GM23338 (cell line): ENCODE data around the gene ARHGEF11. TPM values are rescaled to one million over a fixed set of nuclear protein-coding genes. Genes with fewer than 3 reads are reported as not detected.

Source experiments
- ATAC-seq: fragments of 200-7000 bp; cut with Tn5 transposase; 3 replicates; pipeline ENCODE4 v1.9.1; 2020
- DNase-seq: peaks from one replicate; pipeline ENCODE4 v3.0.0-alpha.2; 2015; ENCODE audit warnings: low spot score
- H2AFZ ChIP-seq: fragments of 200-600 bp; sonication (generic); 2 replicates; pipeline ENCODE4 v1.8.0; 2016; ENCODE audit warnings: antibody characterized with exemption, mild to moderate bottlenecking, moderate library complexity
- H3F3A ChIP-seq: fragments of 200-600 bp; sonication (generic); replicated peaks from 2 replicates; pipeline ENCODE4 v1.8.0; 2017; ENCODE audit warnings: antibody characterized with exemption, mixed run types, low read depth
- H3K27ac ChIP-seq: fragments of 200-600 bp; sonication (generic); 2 replicates; pipeline ENCODE4 v1.6.1; 2016; ENCODE audit warnings: low read depth
- H3K27me3 ChIP-seq: fragments of 200-600 bp; sonication (generic); 2 replicates; pipeline ENCODE4 v1.8.0; 2016; ENCODE audit warnings: mild to moderate bottlenecking, mixed run types, moderate library complexity; ENCODE audit not compliant: insufficient read depth
- H3K36me3 ChIP-seq: fragments of 200-600 bp; sonication (generic); 2 replicates; pipeline ENCODE4 v1.8.0; 2016; ENCODE audit warnings: mild to moderate bottlenecking; ENCODE audit not compliant: insufficient read depth
- H3K4me1 ChIP-seq: fragments of 200-600 bp; sonication (generic); 2 replicates; pipeline ENCODE4 v1.8.0; 2016; ENCODE audit warnings: mild to moderate bottlenecking, moderate library complexity; ENCODE audit not compliant: insufficient read depth
- H3K4me2 ChIP-seq: fragments of 200-600 bp; sonication (generic); 2 replicates; pipeline ENCODE4 v1.7.1; 2017; ENCODE audit warnings: mixed run types
- H3K4me3 ChIP-seq: fragments of 200-600 bp; sonication (generic); 2 replicates; pipeline ENCODE4 v1.6.1; 2016; ENCODE audit warnings: mixed run types
- H3K79me2 ChIP-seq: fragments of 200-600 bp; sonication (generic); replicated peaks from 2 replicates; pipeline ENCODE4 v1.8.0; 2017; ENCODE audit warnings: mild to moderate bottlenecking; ENCODE audit not compliant: insufficient read depth
- H3K9me2 ChIP-seq: fragments of 200-600 bp; sonication (generic); 2 replicates; pipeline ENCODE4 v1.8.0; 2017; ENCODE audit not compliant: insufficient read depth
- H4K20me1 ChIP-seq: fragments of 200-600 bp; sonication (generic); replicated peaks from 2 replicates; pipeline ENCODE4 v1.8.0; 2017; ENCODE audit warnings: mild to moderate bottlenecking; ENCODE audit not compliant: insufficient read depth
- H3K27ac Mint-ChIP-seq: 2 replicates; pipeline ENCODE4 v1.8.0; 2020; ENCODE audit warnings: inconsistent platforms, mild to moderate bottlenecking, moderate library complexity, mixed read lengths
- H3K27me3 Mint-ChIP-seq: 3 replicates; pipeline ENCODE4 v1.8.0; 2022; ENCODE audit warnings: low read depth, mild to moderate bottlenecking, moderate library complexity, mixed read lengths, inconsistent platforms; ENCODE audit not compliant: insufficient read depth, poor library complexity
- H3K36me3 Mint-ChIP-seq: 3 replicates; pipeline ENCODE4 v1.8.0; 2021; ENCODE audit warnings: low read depth, mild to moderate bottlenecking, inconsistent platforms, moderate library complexity, mixed read lengths
- H3K4me1 Mint-ChIP-seq: 3 replicates; pipeline ENCODE4 v1.8.0; 2020; ENCODE audit warnings: mild to moderate bottlenecking, inconsistent platforms, mixed read lengths
- H3K4me3 Mint-ChIP-seq: 3 replicates; pipeline ENCODE4 v1.8.0; 2021; ENCODE audit warnings: moderate library complexity, mild to moderate bottlenecking, inconsistent platforms, mixed read lengths
- H3K9me3 Mint-ChIP-seq: 3 replicates; pipeline ENCODE4 v1.8.0; 2020; ENCODE audit warnings: moderate library complexity, mild to moderate bottlenecking, inconsistent platforms, mixed read lengths
- CREB1 ChIP-seq: fragments of 250-450 bp; sonication (Bioruptor Pico); IDR thresholded peaks from 2 replicates; pipeline ENCODE4 v1.5.0; 2020; ENCODE audit warnings: low read depth, mild to moderate bottlenecking, moderate library complexity
- CTCF ChIP-seq, 2 experiments: fragments of 200-600 bp in 1 of 2; sonication (generic) in 1 of 2; conservative IDR thresholded peaks; 2 replicates each; pipeline versions ENCODE4 v1.5.1 to v1.6.1; 2016 to 2017; ENCODE audit warnings: antibody characterized with exemption in 2 of 2, low read depth in 2 of 2, mild to moderate bottlenecking in 2 of 2, moderate library complexity in 1 of 2
- ETS1 ChIP-seq: IDR thresholded peaks from 2 replicates; pipeline ENCODE4 v1.6.1; 2016; ENCODE audit warnings: antibody characterized with exemption
- EZH2 ChIP-seq: fragments of 200-600 bp; sonication (generic); IDR thresholded peaks from one replicate; pipeline ENCODE4 v1.8.0; 2017; ENCODE audit warnings: antibody characterized with exemption, mild to moderate bottlenecking, low read depth; ENCODE audit not compliant: unreplicated experiment
- EZH2phosphoT487 ChIP-seq: fragments of 200-600 bp; sonication (generic); IDR thresholded peaks from one replicate; pipeline ENCODE4 v1.8.1; 2018; ENCODE audit warnings: antibody characterized with exemption; ENCODE audit not compliant: unreplicated experiment
- JUNB ChIP-seq: IDR thresholded peaks from one replicate; pipeline ENCODE4 v1.6.1; 2016; ENCODE audit warnings: antibody characterized with exemption; ENCODE audit not compliant: unreplicated experiment
- NANOG ChIP-seq: IDR thresholded peaks from 2 replicates; pipeline ENCODE4 v1.6.1; 2016; ENCODE audit warnings: antibody characterized with exemption, borderline replicate concordance
- POLR2AphosphoS5 ChIP-seq: IDR thresholded peaks from 2 replicates; pipeline ENCODE4 v1.6.1; 2016; ENCODE audit warnings: antibody characterized with exemption, low read depth
- STAT1 ChIP-seq: IDR thresholded peaks from one replicate; pipeline ENCODE4 v1.6.1; 2016; ENCODE audit warnings: antibody characterized with exemption; ENCODE audit not compliant: unreplicated experiment
- ZNF114 ChIP-seq: fragments of 250-450 bp; sonication (Bioruptor Pico); IDR thresholded peaks from 2 replicates; pipeline ENCODE4 v1.5.0; 2020; ENCODE audit warnings: mild to moderate bottlenecking, moderate library complexity
- ZNF331 ChIP-seq: fragments of 250-450 bp; sonication (Bioruptor Pico); IDR thresholded peaks from 2 replicates; pipeline ENCODE4 v1.5.0; 2020; ENCODE audit warnings: low read depth, mild to moderate bottlenecking, moderate library complexity
- polyA plus RNA-seq: library from polyadenylated mRNA; unstranded; fragments of >200 nt; fragmentation: Nextera tagmentation; extraction: Ambion mirVana; gene quantifications from 2 replicates; pipeline ENCODE4 v1.2.1, GENCODE V29; 2016
- total RNA-seq: library from RNA; depleted of rRNA; stranded (reverse); fragments of >200 nt; shearing (Covaris generic); gene quantifications from 2 replicates; pipeline ENCODE4 v1.2.3, GENCODE V29; 2014
- TF ChIP-seq, protein P1 (sequence below): fragments of 250-450 bp; sonication (Bioruptor Pico); IDR thresholded peaks from 2 replicates; pipeline ENCODE4 v1.5.0; 2020; ENCODE audit warnings: mild to moderate bottlenecking, moderate library complexity
- TF ChIP-seq, protein P2 (sequence below): IDR thresholded peaks from one replicate; pipeline ENCODE4 v1.6.1; 2018; ENCODE audit warnings: antibody characterized with exemption; ENCODE audit not compliant: unreplicated experiment

The ARHGEF11 gene
- total and polyA plus RNA-seq, 2 experiments from 2014 or later: 12.3 to 33.7 TPM

GRCh38 chr1:156908541-156908940 lies 137.0 kb downstream of the ARHGEF11 start:
- DNase-seq (no peak), ATAC-seq (no peak)
- H4K20me1 ChIP-seq: no peaks in the 10 kb centered on the region; the same call in 1 of the 2 replicates
- H3F3A ChIP-seq: no peaks in the 10 kb centered on the region; the same call in 1 of the 2 replicates
- Mint-ChIP-seq H3K4me3 (no peak overlapping the region), H3K27me3 (peaks cover 25% of the 10 kb centered on the region), H3K27ac (no peak overlapping the region), H3K36me3 (no peaks in the 10 kb centered on the region), H3K4me1 (peaks cover 12% of the 10 kb centered on the region; the same call in 2 of the 3 replicates), H3K9me3 (no peaks in the 10 kb centered on the region)
- H3K4me1 ChIP-seq: peaks cover 6% of the 10 kb centered on the region
- no peak overlapping the region for H3K4me3 ChIP-seq
- H3K36me3 ChIP-seq: no peaks in the 10 kb centered on the region
- H2AFZ ChIP-seq: no peak overlapping the region
- TF ChIP-seq NANOG (no peak), EZH2 (no peak), CTCF (conservative IDR thresholded peaks at IDR 0.05; ENCODE audit: low read depth in 2 of 2) (no peak), ZNF114 (CRISPR knock-in tag) (no peak), ZNF331 (CRISPR knock-in tag) (no peak), STAT1 (no peak), POLR2AphosphoS5 (no peak), ETS1 (no peak), JUNB (no peak), CREB1 (CRISPR knock-in tag) (no peak), EZH2phosphoT487 (no peak)
- TF ChIP-seq, protein P1, sequence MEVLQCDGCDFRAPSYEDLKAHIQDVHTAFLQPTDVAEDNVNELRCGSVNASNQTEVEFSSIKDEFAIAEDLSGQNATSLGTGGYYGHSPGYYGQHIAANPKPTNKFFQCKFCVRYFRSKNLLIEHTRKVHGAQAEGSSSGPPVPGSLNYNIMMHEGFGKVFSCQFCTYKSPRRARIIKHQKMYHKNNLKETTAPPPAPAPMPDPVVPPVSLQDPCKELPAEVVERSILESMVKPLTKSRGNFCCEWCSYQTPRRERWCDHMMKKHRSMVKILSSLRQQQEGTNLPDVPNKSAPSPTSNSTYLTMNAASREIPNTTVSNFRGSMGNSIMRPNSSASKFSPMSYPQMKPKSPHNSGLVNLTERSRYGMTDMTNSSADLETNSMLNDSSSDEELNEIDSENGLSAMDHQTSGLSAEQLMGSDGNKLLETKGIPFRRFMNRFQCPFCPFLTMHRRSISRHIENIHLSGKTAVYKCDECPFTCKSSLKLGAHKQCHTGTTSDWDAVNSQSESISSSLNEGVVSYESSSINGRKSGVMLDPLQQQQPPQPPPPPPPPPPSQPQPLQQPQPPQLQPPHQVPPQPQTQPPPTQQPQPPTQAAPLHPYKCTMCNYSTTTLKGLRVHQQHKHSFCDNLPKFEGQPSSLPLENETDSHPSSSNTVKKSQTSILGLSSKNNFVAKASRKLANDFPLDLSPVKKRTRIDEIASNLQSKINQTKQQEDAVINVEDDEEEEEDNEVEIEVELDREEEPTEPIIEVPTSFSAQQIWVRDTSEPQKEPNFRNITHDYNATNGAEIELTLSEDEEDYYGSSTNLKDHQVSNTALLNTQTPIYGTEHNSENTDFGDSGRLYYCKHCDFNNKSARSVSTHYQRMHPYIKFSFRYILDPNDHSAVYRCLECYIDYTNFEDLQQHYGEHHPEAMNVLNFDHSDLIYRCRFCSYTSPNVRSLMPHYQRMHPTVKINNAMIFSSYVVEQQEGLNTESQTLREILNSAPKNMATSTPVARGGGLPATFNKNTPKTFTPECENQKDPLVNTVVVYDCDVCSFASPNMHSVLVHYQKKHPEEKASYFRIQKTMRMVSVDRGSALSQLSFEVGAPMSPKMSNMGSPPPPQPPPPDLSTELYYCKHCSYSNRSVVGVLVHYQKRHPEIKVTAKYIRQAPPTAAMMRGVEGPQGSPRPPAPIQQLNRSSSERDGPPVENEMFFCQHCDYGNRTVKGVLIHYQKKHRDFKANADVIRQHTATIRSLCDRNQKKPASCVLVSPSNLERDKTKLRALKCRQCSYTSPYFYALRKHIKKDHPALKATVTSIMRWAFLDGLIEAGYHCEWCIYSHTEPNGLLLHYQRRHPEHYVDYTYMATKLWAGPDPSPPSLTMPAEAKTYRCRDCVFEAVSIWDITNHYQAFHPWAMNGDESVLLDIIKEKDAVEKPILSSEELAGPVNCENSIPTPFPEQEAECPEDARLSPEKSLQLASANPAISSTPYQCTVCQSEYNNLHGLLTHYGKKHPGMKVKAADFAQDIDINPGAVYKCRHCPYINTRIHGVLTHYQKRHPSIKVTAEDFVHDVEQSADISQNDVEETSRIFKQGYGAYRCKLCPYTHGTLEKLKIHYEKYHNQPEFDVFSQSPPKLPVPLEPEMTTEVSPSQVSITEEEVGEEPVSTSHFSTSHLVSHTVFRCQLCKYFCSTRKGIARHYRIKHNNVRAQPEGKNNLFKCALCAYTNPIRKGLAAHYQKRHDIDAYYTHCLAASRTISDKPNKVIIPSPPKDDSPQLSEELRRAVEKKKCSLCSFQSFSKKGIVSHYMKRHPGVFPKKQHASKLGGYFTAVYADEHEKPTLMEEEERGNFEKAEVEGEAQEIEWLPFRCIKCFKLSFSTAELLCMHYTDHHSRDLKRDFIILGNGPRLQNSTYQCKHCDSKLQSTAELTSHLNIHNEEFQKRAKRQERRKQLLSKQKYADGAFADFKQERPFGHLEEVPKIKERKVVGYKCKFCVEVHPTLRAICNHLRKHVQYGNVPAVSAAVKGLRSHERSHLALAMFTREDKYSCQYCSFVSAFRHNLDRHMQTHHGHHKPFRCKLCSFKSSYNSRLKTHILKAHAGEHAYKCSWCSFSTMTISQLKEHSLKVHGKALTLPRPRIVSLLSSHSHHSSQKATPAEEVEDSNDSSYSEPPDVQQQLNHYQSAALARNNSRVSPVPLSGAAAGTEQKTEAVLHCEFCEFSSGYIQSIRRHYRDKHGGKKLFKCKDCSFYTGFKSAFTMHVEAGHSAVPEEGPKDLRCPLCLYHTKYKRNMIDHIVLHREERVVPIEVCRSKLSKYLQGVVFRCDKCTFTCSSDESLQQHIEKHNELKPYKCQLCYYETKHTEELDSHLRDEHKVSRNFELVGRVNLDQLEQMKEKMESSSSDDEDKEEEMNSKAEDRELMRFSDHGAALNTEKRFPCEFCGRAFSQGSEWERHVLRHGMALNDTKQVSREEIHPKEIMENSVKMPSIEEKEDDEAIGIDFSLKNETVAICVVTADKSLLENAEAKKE (CRISPR knock-in tag): no peak
- TF ChIP-seq, protein P2, sequence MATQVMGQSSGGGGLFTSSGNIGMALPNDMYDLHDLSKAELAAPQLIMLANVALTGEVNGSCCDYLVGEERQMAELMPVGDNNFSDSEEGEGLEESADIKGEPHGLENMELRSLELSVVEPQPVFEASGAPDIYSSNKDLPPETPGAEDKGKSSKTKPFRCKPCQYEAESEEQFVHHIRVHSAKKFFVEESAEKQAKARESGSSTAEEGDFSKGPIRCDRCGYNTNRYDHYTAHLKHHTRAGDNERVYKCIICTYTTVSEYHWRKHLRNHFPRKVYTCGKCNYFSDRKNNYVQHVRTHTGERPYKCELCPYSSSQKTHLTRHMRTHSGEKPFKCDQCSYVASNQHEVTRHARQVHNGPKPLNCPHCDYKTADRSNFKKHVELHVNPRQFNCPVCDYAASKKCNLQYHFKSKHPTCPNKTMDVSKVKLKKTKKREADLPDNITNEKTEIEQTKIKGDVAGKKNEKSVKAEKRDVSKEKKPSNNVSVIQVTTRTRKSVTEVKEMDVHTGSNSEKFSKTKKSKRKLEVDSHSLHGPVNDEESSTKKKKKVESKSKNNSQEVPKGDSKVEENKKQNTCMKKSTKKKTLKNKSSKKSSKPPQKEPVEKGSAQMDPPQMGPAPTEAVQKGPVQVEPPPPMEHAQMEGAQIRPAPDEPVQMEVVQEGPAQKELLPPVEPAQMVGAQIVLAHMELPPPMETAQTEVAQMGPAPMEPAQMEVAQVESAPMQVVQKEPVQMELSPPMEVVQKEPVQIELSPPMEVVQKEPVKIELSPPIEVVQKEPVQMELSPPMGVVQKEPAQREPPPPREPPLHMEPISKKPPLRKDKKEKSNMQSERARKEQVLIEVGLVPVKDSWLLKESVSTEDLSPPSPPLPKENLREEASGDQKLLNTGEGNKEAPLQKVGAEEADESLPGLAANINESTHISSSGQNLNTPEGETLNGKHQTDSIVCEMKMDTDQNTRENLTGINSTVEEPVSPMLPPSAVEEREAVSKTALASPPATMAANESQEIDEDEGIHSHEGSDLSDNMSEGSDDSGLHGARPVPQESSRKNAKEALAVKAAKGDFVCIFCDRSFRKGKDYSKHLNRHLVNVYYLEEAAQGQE: no peak
- no peak overlapping the region for H3K4me2 ChIP-seq
- H3K27me3 ChIP-seq: peaks cover 20% of the 10 kb centered on the region; the same call in 1 of the 2 replicates
- no peaks in the 10 kb centered on the region for H3K9me2 ChIP-seq
- no peak overlapping the region for H3K27ac ChIP-seq
- no peaks in the 10 kb centered on the region for H3K79me2 ChIP-seq
